Suprapubic skin (tissue), 3 donors: ENCODE measurements around the gene ABRACL.

ENCODE experiments used
- CTCF ChIP-seq, 2 donors: fragments of 200-600 bp in 1 of 2; fragments of 450-650 bp in 1 of 2; sonication (generic) in 1 of 2; IDR thresholded peaks; one replicate each; pipeline ENCODE4 v1.5.1; 2016 to 2019; ENCODE audit warnings: antibody characterized with exemption in 2 of 2, mild to moderate bottlenecking in 1 of 2, moderate library complexity in 1 of 2
- POLR2AphosphoS5 ChIP-seq, 3 donors: sonication (generic); formaldehyde crosslinking; IDR thresholded peaks; one replicate each; pipeline ENCODE4 v1.6.1; 2017; ENCODE audit warnings: antibody characterized with exemption in 3 of 3

GRCh38 chr6:139044250-139044649 lies 15.7 kb downstream of the ABRACL start:
- no peak for TF ChIP-seq POLR2AphosphoS5 (IDR thresholded peaks at IDR 0.05)
- TF ChIP-seq CTCF (IDR thresholded peaks at IDR 0.05): no peak
